Adrenal gland (tissue), 5 donors: ENCODE results near the gene DMRTA2.

ENCODE experiments used
- CTCF ChIP-seq, 6 experiments: fragments of 450-650 bp in 4 of 6; fragments of 200-600 bp in 2 of 6; sonication (generic) in 1 of 6; IDR thresholded peaks; 1 replicate in 5 of 6; 2 replicates in 1 of 6; pipeline versions ENCODE4 v1.5.1 to v1.8.0; 2016 to 2021; ENCODE audit warnings: antibody characterized with exemption in 6 of 6, mild to moderate bottlenecking in 2 of 6, moderate library complexity in 1 of 6
- POLR2A ChIP-seq, 2 donors: fragments of 450-650 bp; IDR thresholded peaks; one replicate each; pipeline ENCODE4 v1.6.1; 2017; ENCODE audit warnings: antibody characterized with exemption in 2 of 2, mild to moderate bottlenecking in 2 of 2, moderate library complexity in 1 of 2
- donor health status: DM: no; HTN: no; CAD: no.

DNA sequence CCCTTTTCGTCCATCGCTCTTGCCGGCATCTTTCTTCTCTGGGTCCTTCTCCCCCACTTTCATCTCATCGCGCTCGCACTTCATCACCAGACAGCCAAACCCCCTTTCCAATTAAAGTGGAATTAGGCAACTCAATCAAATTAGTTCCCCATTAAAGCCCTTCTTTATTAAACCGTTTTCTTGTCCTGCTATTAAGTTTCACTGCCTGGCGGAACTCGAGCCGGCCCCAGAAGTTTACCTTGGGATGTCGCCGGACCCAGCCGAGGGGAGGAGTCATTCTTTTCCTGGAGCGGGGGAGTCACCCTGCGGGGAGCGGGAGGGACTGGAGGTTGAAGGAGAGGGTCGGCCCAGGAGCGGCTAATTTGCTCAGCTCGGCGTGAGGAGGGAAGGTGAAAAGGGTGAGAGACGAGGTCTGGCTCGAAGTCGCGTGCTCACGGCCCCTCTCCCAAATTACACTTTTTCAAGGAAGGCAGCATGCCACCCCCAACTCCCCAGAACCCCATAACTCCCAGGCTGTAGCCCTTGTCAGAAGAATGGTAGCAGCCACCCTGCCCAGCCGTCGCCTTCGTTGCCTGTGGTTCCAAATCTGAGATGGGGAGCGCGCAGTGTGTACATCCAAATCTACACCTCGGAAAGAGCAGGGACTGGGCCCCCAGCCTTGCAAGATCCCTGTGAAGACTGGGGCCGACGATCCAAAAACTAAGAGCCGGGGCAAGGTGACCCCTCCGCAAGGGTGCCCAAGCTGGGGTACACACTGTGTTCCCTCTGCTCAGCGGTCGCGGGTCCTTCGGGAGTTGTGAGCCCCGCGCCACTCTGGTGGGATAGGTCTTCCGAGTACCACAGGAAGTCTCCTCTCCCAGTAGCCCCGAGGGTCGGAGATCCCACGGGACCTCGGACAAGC lies 6.4 kb downstream of the DMRTA2 start:
- TF ChIP-seq CTCF (IDR thresholded peaks at IDR 0.05) (no peak), POLR2A (IDR thresholded peaks at IDR 0.05) (no peak)
